Neural cell (in vitro differentiated cells): ENCODE results near the gene SMPD1.

Source experiments
- EP300 ChIP-seq: fragments of 450-650 bp; conservative IDR thresholded peaks from 2 replicates; pipeline ENCODE4 v1.6.1; 2014; ENCODE audit warnings: antibody characterized with exemption, mild to moderate bottlenecking, moderate library complexity; ENCODE audit not compliant: poor library complexity, severe bottlenecking
- EZH2 ChIP-seq: fragments of 200-600, 300-800 bp; shearing (Covaris generic), sonication (generic); IDR thresholded peaks from 2 replicates; pipeline ENCODE4 v1.6.1; 2014; ENCODE audit warnings: antibody characterized with exemption, low read length, borderline replicate concordance, mild to moderate bottlenecking; ENCODE audit not compliant: insufficient read depth, poor library complexity, severe bottlenecking
- MXI1 ChIP-seq: fragments of 450-650 bp; conservative IDR thresholded peaks from 2 replicates; pipeline ENCODE4 v1.6.1; 2014; ENCODE audit warnings: antibody characterized with exemption, mild to moderate bottlenecking; ENCODE audit not compliant: poor library complexity, severe bottlenecking
- POLR2AphosphoS5 ChIP-seq: IDR thresholded peaks from 2 replicates; pipeline ENCODE4 v1.6.1; 2012
- RAD21 ChIP-seq: fragments of 450-650 bp; conservative IDR thresholded peaks from 2 replicates; pipeline ENCODE4 v1.6.1; 2014; ENCODE audit warnings: antibody characterized with exemption, mild to moderate bottlenecking, moderate library complexity
- TF ChIP-seq, protein P1 (sequence below): IDR thresholded peaks from 2 replicates; pipeline ENCODE4 v1.6.1; 2012; ENCODE audit warnings: borderline replicate concordance
- TF ChIP-seq, protein P2 (sequence below): fragments of 450-650 bp; IDR thresholded peaks from 2 replicates; pipeline ENCODE4 v1.5.1; 2014; ENCODE audit warnings: antibody characterized with exemption, mild to moderate bottlenecking, moderate library complexity; ENCODE audit not compliant: poor library complexity, severe bottlenecking

DNA sequence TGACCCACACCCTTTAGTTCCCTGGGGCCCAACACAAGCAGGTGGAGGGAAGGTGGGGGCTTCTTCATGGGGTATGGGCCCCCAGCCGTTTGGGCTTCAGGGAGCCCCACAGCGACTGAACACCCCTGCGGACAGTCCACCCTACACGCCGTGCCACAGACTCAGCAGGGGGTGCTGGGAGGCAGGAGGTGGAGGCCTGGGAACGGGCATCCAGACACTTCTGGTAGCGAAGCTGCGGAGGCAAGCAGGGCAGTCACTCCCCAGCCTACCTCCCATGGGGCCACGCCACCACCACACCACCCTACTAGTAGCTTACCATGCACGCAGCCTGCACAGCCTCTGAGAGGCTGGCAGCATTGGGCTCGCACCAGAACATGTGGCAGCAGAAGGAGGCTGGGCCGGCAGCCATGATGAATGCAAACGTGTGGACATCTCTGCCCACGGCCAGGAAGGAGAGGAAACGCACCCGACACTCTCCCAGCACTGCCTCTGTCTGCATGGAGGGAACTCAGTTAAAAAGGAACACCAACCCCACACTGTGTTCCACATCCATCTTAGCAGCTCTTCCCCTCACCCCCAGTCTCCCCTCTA lies 5.3 kb downstream of the SMPD1 start:
- TF ChIP-seq, protein P1, sequence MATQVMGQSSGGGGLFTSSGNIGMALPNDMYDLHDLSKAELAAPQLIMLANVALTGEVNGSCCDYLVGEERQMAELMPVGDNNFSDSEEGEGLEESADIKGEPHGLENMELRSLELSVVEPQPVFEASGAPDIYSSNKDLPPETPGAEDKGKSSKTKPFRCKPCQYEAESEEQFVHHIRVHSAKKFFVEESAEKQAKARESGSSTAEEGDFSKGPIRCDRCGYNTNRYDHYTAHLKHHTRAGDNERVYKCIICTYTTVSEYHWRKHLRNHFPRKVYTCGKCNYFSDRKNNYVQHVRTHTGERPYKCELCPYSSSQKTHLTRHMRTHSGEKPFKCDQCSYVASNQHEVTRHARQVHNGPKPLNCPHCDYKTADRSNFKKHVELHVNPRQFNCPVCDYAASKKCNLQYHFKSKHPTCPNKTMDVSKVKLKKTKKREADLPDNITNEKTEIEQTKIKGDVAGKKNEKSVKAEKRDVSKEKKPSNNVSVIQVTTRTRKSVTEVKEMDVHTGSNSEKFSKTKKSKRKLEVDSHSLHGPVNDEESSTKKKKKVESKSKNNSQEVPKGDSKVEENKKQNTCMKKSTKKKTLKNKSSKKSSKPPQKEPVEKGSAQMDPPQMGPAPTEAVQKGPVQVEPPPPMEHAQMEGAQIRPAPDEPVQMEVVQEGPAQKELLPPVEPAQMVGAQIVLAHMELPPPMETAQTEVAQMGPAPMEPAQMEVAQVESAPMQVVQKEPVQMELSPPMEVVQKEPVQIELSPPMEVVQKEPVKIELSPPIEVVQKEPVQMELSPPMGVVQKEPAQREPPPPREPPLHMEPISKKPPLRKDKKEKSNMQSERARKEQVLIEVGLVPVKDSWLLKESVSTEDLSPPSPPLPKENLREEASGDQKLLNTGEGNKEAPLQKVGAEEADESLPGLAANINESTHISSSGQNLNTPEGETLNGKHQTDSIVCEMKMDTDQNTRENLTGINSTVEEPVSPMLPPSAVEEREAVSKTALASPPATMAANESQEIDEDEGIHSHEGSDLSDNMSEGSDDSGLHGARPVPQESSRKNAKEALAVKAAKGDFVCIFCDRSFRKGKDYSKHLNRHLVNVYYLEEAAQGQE = no peak
- TF ChIP-seq EP300 (no peak), EZH2 (no peak), MXI1 (no peak), RAD21 (no peak), POLR2AphosphoS5 (no peak)
- TF ChIP-seq, protein P2, sequence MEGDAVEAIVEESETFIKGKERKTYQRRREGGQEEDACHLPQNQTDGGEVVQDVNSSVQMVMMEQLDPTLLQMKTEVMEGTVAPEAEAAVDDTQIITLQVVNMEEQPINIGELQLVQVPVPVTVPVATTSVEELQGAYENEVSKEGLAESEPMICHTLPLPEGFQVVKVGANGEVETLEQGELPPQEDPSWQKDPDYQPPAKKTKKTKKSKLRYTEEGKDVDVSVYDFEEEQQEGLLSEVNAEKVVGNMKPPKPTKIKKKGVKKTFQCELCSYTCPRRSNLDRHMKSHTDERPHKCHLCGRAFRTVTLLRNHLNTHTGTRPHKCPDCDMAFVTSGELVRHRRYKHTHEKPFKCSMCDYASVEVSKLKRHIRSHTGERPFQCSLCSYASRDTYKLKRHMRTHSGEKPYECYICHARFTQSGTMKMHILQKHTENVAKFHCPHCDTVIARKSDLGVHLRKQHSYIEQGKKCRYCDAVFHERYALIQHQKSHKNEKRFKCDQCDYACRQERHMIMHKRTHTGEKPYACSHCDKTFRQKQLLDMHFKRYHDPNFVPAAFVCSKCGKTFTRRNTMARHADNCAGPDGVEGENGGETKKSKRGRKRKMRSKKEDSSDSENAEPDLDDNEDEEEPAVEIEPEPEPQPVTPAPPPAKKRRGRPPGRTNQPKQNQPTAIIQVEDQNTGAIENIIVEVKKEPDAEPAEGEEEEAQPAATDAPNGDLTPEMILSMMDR = no peak
